ENCODE data around the gene MX2.
"Not testable (repeated sequence)": the region's sequence is repeated elsewhere in the genome, so short reads cannot be mapped to it uniquely, and the experiment has no call there.

MX2 gene

DNA sequence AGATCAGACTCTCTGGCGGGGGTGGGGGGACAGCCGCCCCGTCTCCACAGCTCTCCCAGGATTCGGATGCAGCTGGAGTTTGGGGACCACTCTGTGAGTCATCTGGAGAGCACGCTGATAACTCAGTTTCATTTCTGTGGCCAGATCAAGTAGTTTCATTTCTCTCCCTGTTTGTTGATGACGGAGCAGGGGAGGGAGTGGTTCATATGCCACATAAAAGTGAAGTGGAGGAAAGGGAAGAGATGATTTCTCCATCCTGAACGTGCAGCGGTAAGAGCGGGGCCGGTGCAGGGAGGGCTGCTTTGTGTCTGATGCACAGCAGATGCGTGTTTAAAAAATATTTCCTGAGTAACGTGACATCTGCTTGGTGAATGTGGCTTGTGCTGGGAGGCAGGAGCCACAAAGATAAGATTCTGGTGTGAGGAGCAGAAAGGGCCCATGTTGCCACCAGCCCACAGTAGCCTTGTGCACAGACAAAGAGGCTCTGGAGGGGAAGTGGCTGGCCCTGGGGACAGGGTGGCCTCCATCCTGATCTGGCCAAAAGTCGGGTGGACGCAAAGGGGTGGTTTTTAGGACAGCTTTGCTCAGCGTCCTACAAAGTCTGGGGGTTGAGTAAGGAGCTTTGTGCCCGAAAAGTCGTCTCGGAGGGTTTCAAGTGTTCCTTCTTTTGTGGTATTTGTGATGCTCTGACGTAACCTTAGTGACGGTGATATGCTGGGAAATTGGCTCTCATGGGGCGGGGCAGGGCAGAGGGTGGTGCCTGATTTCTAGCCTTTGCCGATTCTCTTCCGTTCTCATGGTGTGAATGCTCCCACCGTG lies at the start of gene MX2:
Gene MX2 (plus strand): TSS at position 242 of the 819 bp plus-strand sequence. CDS start 14,880 bp downstream, outside the sequence.
- DNase-seq (ENCODE audit: low read depth): peak; percentile 68

DNA sequence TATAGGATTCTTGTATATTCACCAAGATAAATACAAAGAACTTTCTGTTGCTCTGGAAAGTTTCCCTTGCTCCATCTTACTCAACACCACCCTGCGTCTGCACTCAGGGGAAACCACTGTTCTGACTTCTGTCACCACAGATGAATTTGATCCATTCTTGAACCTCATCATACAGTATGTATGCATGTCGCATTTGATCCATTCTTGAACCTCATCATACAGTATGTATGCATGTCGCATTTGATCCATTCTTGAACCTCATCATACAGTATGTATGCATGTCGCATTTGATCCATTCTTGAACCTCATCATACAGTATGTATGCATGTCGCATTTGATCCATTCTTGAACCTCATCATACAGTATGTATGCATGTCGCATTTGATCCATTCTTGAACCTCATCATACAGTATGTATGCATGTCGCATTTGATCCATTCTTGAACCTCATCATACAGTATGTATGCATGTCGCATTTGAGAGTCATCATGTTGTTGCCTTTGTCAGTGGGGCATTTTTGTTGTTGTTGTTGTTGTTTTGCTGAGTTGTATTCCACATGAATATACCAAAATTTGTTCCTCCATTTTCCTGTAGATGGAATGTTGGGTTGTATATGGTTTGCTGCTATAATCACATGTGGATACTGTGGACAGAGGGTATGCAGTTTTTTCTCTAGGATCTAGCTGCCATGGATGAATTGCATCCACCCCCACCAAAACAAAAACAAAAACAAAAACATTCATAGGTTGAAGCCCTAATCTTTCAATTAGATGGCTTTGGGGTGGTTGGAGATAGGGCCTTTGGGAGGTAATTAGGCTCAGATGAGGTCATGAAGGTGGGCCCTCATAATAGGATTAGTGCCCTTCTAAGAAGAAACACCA lies 48.3 kb upstream of the MX2 start:
- not testable (repeated sequence) for DNase-seq (ENCODE audit: low read depth)

DNA sequence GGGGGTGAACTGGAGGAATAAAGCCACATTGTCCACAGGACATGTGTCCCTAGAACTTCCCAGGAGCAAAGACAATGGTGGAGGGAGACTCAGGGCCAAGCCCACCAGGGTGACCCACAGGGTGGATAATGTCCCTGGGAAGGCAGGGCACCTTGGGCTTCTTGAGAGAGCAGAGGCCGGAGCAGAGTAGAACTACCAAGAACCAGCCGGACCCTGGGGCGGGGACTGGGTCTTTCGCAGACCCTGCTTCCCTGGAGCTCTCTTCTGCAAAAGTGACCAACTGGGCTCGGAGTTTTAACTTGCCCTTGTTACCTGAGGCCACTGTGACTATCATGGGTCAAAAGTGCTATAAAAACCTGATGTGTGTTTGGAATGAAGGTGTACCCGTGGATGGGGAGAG lies 46.1 kb upstream of the MX2 start:
- no peak for DNase-seq (ENCODE audit: low read depth)

- DNase-seq (ENCODE audit: low read depth): no peak
Observed at GRCh38 chr21:41316200-41317062, 45.4 kb upstream of the MX2 start, which contains the start of gene FAM3B. FAM3B (plus strand) TSS chr21:41316801; CDS start chr21:41316880, 79 bp downstream.

- DNase-seq (ENCODE audit: low read depth): no peak
Observed at GRCh38 chr21:41317063-41317392, 44.8 kb upstream of the MX2 start.

DNA sequence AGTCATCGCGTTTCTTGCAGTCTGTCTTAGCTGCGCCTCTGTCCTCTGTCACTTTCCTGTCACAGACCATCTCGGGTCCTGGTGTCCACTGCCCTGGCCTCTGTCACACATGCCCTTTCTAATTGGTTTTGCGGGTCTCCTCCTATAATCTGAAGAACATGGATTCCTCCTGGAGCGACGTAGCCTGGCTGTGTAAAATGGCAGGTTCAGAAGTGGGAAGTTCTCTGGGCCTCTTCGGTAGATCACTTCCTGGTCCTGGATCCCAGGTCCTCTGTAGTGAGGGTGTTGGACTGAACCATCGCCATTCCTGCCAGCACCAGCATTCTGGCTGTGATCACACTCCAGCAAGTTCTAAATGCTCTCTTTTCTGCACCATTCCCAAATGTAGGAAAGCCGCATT lies 44.4 kb upstream of the MX2 start:
- no peak for DNase-seq (ENCODE audit: low read depth)

GRCh38 chr21:41318218-41318617 lies 43.6 kb upstream of the MX2 start:
- no peak for DNase-seq (ENCODE audit: low read depth)

GRCh38 chr21:41319273-41319672 lies 42.6 kb upstream of the MX2 start:
- DNase-seq (ENCODE audit: low read depth): no peak

GRCh38 chr21:41321211-41321907 lies 40.5 kb upstream of the MX2 start:
- DNase-seq (ENCODE audit: low read depth): no peak

- no peak for DNase-seq (ENCODE audit: low read depth)
Observed at GRCh38 chr21:41321908-41322495, 39.8 kb upstream of the MX2 start.

DNA sequence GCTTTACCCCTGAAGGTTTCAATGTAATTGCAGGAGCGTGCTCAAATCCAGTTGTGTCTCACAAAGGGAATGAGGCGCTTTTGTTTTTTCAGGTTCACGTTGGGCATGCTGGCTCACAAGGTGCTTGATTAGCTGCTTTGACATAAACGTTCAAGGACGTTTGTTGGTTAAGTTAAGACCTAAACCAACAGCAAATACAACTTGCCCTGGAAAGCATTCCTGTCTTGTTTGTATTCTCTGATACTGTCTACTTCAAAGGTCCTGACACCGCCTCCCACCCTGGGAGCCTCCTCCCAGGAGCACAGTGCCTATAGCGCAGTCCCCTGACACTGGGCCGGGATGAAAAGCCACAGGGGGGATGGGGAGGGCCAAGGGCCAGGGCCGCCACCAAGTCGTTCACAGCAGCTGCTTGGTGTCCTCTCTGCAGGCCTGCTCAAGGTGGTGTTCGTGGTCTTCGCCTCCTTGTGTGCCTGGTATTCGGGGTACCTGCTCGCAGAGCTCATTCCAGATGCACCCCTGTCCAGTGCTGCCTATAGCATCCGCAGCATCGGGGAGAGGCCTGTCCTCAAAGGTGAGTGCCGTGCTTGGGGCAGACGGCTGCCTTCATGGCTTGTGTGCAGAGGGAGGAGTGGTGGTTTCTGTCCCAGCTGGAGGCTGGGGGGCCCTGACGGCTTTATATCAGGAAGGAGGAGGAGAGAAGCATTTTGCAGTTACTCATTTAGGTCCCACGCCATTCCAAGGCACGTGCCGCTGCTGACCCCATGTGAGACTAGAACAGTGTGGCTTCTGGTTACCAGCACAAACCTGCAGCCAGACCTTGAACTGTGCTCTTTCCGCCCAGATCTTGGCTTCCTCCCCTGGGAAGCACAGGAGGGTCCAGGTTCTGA lies 39.1 kb upstream of the MX2 start:
- no peak for DNase-seq (ENCODE audit: low read depth)

- DNase-seq (ENCODE audit: low read depth): no peak
Observed at GRCh38 chr21:41325138-41325912, 36.5 kb upstream of the MX2 start.

DNA sequence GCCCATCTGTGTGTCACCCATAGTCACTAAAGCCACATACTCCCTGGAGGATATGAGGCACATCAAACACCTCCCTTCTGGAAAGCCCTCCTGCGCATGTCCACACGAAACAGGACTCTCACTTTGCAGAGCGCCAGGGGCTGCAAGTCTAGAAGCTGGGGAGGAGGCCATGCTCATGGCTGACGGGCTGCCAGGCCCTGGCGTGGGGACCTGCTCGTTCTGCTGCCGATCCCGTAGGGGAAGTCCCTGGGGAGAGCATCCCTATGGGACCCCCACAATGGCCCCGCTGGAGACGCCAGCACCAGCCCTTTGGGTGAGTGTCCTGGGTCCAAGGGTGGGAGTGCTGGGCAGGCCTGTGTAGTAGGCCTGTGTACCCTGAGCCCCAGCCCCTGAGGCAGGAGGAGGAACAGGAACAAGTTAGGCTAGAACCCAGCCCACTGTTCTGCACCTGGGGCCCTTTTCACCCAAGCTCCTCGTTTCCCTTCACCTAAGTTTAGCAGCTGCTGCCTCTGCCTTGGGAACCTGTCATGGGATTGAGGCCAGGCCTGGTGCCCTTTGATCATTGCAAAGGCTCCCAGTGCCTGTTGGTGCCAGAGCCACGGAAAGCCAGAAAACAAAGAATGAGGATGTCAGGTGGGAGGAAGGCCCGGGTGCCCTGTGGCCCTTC lies 35.3 kb upstream of the MX2 start:
- no peak for DNase-seq (ENCODE audit: low read depth)

DNA sequence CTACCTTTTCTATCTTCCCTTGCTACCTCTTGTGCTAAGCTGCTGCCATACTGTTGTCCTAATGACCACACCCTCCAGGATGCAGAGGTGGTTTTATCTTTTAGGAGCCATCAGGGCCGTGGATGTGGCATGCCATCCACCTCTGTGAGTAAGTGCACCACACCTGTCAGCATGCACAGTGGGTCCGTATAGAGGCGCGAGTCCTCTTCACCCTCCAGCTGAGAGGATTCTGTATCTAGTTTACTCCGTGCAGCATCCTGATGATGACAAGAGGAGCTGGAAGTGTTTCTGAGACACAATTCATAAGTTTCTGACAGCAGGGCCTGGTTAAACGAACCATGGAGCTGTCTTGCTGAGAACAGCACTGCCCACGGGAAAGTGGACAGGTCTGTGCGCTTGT lies 34.1 kb upstream of the MX2 start:
- DNase-seq (ENCODE audit: low read depth): no peak

DNA sequence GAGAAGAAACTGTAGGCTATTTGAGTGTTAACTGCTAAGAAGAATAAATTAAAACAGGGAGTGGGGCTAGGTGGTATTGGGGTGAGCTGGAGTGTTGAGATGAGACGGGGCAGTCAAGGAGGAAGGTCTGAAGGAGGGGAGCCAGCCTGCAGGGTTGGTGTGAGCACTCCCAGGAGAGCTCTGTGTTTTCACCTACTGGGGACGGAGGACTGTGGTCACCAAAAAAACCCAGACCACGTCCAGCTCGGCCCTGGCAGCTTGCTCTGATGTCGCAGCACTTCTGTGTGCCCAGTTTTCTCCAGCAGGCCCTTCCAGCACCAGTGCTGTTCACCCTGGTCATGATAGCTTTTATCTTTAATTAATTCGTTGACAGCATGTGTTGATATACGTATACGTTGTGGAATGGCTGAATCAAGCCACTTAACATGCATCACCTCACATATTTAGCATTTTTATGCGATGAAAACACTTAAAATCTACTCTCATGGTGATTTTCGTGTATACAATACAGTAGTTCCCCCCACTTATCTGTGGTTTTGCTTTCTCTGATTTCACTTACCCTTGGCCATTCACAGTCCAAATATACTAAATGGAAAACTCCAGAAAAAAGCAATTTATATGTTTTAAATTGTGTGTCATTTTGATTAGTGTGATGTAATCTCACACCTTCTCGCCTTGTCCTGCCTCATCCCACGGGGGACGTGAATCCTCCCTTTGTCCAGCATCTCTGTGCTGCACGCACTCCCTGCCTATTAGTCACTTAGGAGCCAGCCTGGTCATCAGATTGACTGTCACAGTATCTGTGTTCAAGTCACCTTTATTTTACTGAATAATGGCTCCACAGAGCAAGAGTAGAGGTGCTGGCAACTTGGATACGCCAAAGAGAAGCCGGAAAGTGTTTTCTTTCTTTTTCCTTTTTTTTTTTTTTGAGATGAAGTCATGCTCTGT lies 32.9 kb upstream of the MX2 start:
- DNase-seq (ENCODE audit: low read depth): no peak

DNA sequence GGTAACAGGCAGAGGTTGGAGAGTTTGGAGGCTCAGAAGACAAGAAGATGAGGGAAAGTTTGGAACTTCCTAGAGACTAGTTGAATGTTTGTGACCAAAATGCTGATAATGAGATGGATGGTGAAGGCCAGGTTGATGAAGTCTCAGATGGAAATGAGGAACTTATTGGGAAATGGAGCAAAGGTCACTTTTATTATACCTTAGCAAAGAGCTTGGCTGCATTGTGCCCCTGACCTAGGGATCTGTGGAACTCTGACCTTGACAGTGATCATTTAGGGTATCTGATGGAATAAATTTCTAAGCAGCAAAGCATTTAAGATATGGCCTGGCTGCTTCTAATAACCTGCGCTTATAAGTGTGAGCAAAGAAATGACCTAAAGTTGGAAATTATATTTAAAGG lies 28.1 kb upstream of the MX2 start:
- no peak for DNase-seq (ENCODE audit: low read depth)

DNA sequence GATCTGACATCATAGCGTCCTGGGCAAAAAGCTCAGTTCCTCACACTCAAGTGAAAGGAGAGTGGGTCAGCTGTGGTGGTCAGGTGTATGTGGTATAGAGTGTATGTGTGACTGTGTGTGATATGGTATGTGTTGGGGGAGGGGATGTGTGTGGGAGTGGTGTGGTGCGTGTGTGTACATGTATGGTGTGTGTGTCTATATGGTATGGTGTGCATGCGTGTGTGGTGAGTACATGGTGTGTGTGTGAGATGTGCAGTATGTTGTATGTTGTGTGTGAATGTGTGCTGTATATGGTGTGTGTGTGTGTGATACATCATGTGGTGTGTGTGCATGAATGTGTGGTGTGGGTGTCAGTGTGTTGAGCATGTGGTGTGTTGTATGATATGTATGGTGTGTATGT lies 24.3 kb upstream of the MX2 start:
- no peak for DNase-seq (ENCODE audit: low read depth)

DNA sequence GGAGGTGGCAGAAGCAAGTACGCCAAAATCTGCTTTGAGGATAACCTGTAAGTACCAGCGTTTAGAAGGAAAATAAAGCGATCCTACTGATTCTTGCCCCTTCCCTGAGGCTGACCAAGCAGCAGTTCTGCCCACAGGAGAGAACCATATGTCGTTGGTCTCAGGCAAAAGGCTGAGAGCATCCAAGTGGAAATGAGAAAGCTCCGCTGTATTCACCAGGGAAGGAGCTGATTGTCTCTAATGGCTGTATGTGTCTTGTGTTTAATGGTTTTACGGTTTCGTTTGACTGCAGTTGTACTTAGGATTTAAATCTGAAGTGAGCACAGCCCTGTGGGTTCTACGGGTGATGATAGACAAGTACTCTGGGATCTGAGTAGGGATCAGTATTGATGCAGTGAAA lies 23.4 kb upstream of the MX2 start:
- no peak for DNase-seq (ENCODE audit: low read depth)

Data from stromal cell of bone marrow (primary cell).